NCI-H1105 treated with DMSO at 0.1 percent for 48 hours (cell line): ENCODE measurements around the gene CENPW.

Experiments used
- DNase-seq: peaks from one replicate; lab custom pipeline; 2025; lab: John Stamatoyannopoulos, UW

CENPW gene

GRCh38 chr6:126373344-126373743 lies 33.4 kb downstream of the CENPW start:
- no peak for DNase-seq

GRCh38 chr6:126374372-126374771 lies 34.5 kb downstream of the CENPW start:
- DNase-seq = no peak

- no peak for DNase-seq
These were observed 36.8 kb downstream of the CENPW start for GRCh38 chr6:126376682-126377081.

GRCh38 chr6:126377594-126378153 lies 37.8 kb downstream of the CENPW start:
- DNase-seq = no peak

- no peak for DNase-seq
These were observed 40.2 kb downstream of the CENPW start for GRCh38 chr6:126380072-126380583.

- DNase-seq = no peak
These were observed 41.6 kb downstream of the CENPW start for GRCh38 chr6:126381498-126381897.

GRCh38 chr6:126383203-126383602 lies 43.3 kb downstream of the CENPW start:
- DNase-seq = no peak

GRCh38 chr6:126385536-126385935 lies 45.6 kb downstream of the CENPW start:
- DNase-seq = no peak

- DNase-seq = no peak
These were observed 48.2 kb downstream of the CENPW start for GRCh38 chr6:126388104-126388598.

- DNase-seq = no peak
These were observed 56.2 kb downstream of the CENPW start for GRCh38 chr6:126396131-126396530.
